ENCODE measurements around the gene LMBRD2.
"Not testable (repeated sequence)": the region's sequence is repeated elsewhere in the genome, so short reads cannot be mapped to it uniquely, and the experiment has no call there.

Gene LMBRD2

GRCh38 chr5:36160617-36161016 lies 8.9 kb upstream of the LMBRD2 start:
- no peak for DNase-seq

GRCh38 chr5:36158144-36158543 lies 6.5 kb upstream of the LMBRD2 start:
- no peak for DNase-seq

GRCh38 chr5:36156619-36157018 lies 4.9 kb upstream of the LMBRD2 start:
- no peak for DNase-seq

GRCh38 chr5:36156121-36156601 lies 4.5 kb upstream of the LMBRD2 start:
- DNase-seq = no peak

- DNase-seq = no peak
Measured at GRCh38 chr5:36155291-36155690, 3.6 kb upstream of the LMBRD2 start.

GRCh38 chr5:36153726-36154125 lies 2.0 kb upstream of the LMBRD2 start:
- DNase-seq = no peak

GRCh38 chr5:36153298-36153677 lies 1.6 kb upstream of the LMBRD2 start:
- no peak for DNase-seq

- DNase-seq = no peak
Measured at GRCh38 chr5:36152324-36153297, 924 bp upstream of the LMBRD2 start.

GRCh38 chr5:36150676-36151433 lies 832 bp downstream of the LMBRD2 start:
- DNase-seq = peak in 3 of 5 donors; percentile 13 to 63 (median 22)

- no peak for DNase-seq
Measured at GRCh38 chr5:36147681-36148080, 4.0 kb downstream of the LMBRD2 start.

GRCh38 chr5:36146390-36146789 lies 5.3 kb downstream of the LMBRD2 start:
- no peak for DNase-seq

GRCh38 chr5:36145311-36145710 lies 6.4 kb downstream of the LMBRD2 start:
- DNase-seq = no peak

- DNase-seq = no peak
Measured at GRCh38 chr5:36138900-36139683, 12.6 kb downstream of the LMBRD2 start.

- no peak for DNase-seq
Measured at GRCh38 chr5:36136581-36136980, 15.1 kb downstream of the LMBRD2 start.

GRCh38 chr5:36135988-36136387 lies 15.7 kb downstream of the LMBRD2 start:
- no peak for DNase-seq

GRCh38 chr5:36133009-36133408 lies 18.7 kb downstream of the LMBRD2 start:
- not testable (repeated sequence) for DNase-seq

GRCh38 chr5:36129666-36130065 lies 22.0 kb downstream of the LMBRD2 start:
- not testable (repeated sequence) for DNase-seq

GRCh38 chr5:36128795-36129194 lies 22.9 kb downstream of the LMBRD2 start:
- DNase-seq = no peak

- no peak for DNase-seq
Measured at GRCh38 chr5:36125868-36126267, 25.8 kb downstream of the LMBRD2 start.

GRCh38 chr5:36111238-36111637 lies 40.4 kb downstream of the LMBRD2 start:
- no peak for DNase-seq

GRCh38 chr5:36108758-36109460 lies 42.8 kb downstream of the LMBRD2 start:
- no peak for DNase-seq

- DNase-seq = no peak
Measured at GRCh38 chr5:36105819-36106218, 45.9 kb downstream of the LMBRD2 start.

Data from T-helper 1 cell (primary cell).